ENCODE data around the gene NUCB1. TPM values are rescaled to one million over a fixed set of nuclear protein-coding genes. Genes with fewer than 3 reads are reported as not detected.

The NUCB1 gene
- total and polyA plus RNA-seq, 9 of the 15 experiments (the other 6 are each of a cell fraction or from before 2014, with no cell fraction given), result 3.1 to 153 (median 71.7) TPM

DNA sequence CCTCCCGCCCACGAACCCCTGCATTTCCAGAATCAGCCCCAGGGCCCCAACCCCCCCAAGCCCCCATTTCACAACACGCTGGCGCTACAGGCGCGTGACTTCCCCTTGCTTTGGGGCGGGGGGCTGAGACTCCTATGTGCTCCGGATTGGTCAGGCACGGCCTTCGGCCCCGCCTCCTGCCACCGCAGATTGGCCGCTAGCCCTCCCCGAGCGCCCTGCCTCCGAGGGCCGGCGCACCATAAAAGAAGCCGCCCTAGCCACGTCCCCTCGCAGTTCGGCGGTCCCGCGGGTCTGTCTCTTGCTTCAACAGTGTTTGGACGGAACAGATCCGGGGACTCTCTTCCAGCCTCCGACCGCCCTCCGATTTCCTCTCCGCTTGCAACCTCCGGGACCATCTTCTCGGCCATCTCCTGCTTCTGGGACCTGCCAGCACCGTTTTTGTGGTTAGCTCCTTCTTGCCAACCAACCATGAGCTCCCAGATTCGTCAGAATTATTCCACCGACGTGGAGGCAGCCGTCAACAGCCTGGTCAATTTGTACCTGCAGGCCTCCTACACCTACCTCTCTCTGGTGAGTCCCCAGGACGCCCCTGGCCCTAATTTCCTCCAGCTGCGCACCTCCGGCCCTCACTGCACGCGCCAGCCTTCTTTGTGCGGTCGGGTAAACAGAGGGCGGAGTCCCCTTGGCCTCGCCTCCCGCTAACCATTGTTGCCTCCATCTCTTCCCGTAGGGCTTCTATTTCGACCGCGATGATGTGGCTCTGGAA, 65.1 kb downstream of the NUCB1 start, which contains the start of gene FTL (continued):
- TF ChIP-seq, protein P1, sequence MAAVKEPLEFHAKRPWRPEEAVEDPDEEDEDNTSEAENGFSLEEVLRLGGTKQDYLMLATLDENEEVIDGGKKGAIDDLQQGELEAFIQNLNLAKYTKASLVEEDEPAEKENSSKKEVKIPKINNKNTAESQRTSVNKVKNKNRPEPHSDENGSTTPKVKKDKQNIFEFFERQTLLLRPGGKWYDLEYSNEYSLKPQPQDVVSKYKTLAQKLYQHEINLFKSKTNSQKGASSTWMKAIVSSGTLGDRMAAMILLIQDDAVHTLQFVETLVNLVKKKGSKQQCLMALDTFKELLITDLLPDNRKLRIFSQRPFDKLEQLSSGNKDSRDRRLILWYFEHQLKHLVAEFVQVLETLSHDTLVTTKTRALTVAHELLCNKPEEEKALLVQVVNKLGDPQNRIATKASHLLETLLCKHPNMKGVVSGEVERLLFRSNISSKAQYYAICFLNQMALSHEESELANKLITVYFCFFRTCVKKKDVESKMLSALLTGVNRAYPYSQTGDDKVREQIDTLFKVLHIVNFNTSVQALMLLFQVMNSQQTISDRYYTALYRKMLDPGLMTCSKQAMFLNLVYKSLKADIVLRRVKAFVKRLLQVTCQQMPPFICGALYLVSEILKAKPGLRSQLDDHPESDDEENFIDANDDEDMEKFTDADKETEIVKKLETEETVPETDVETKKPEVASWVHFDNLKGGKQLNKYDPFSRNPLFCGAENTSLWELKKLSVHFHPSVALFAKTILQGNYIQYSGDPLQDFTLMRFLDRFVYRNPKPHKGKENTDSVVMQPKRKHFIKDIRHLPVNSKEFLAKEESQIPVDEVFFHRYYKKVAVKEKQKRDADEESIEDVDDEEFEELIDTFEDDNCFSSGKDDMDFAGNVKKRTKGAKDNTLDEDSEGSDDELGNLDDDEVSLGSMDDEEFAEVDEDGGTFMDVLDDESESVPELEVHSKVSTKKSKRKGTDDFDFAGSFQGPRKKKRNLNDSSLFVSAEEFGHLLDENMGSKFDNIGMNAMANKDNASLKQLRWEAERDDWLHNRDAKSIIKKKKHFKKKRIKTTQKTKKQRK (IDR thresholded peaks at IDR 0.05; ENCODE audit: borderline replicate concordance, low read depth, low read length), result no peak
- TF ChIP-seq GATAD2B (IDR thresholded peaks at IDR 0.05; ENCODE audit: borderline replicate concordance) (no peak), ZNF512 (tag; IDR thresholded peaks at IDR 0.05) (no peak), NR2C1 (IDR thresholded peaks at IDR 0.05) (no peak), NR2C1 (tag; IDR thresholded peaks at IDR 0.05) (0 out of 2 replicates have a peak, but pooled peaks have one; percentile 44), HDAC2 (IDR thresholded peaks at IDR 0.05) (peak; percentile 73; the same call in 1 of the 2 replicates)
- TF ChIP-seq, protein P2, sequence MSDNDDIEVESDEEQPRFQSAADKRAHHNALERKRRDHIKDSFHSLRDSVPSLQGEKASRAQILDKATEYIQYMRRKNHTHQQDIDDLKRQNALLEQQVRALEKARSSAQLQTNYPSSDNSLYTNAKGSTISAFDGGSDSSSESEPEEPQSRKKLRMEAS (CRISPR knock-in tag; IDR thresholded peaks at IDR 0.05), result no peak; the same call in 1 of the 2 replicates
- TF ChIP-seq, protein P3, sequence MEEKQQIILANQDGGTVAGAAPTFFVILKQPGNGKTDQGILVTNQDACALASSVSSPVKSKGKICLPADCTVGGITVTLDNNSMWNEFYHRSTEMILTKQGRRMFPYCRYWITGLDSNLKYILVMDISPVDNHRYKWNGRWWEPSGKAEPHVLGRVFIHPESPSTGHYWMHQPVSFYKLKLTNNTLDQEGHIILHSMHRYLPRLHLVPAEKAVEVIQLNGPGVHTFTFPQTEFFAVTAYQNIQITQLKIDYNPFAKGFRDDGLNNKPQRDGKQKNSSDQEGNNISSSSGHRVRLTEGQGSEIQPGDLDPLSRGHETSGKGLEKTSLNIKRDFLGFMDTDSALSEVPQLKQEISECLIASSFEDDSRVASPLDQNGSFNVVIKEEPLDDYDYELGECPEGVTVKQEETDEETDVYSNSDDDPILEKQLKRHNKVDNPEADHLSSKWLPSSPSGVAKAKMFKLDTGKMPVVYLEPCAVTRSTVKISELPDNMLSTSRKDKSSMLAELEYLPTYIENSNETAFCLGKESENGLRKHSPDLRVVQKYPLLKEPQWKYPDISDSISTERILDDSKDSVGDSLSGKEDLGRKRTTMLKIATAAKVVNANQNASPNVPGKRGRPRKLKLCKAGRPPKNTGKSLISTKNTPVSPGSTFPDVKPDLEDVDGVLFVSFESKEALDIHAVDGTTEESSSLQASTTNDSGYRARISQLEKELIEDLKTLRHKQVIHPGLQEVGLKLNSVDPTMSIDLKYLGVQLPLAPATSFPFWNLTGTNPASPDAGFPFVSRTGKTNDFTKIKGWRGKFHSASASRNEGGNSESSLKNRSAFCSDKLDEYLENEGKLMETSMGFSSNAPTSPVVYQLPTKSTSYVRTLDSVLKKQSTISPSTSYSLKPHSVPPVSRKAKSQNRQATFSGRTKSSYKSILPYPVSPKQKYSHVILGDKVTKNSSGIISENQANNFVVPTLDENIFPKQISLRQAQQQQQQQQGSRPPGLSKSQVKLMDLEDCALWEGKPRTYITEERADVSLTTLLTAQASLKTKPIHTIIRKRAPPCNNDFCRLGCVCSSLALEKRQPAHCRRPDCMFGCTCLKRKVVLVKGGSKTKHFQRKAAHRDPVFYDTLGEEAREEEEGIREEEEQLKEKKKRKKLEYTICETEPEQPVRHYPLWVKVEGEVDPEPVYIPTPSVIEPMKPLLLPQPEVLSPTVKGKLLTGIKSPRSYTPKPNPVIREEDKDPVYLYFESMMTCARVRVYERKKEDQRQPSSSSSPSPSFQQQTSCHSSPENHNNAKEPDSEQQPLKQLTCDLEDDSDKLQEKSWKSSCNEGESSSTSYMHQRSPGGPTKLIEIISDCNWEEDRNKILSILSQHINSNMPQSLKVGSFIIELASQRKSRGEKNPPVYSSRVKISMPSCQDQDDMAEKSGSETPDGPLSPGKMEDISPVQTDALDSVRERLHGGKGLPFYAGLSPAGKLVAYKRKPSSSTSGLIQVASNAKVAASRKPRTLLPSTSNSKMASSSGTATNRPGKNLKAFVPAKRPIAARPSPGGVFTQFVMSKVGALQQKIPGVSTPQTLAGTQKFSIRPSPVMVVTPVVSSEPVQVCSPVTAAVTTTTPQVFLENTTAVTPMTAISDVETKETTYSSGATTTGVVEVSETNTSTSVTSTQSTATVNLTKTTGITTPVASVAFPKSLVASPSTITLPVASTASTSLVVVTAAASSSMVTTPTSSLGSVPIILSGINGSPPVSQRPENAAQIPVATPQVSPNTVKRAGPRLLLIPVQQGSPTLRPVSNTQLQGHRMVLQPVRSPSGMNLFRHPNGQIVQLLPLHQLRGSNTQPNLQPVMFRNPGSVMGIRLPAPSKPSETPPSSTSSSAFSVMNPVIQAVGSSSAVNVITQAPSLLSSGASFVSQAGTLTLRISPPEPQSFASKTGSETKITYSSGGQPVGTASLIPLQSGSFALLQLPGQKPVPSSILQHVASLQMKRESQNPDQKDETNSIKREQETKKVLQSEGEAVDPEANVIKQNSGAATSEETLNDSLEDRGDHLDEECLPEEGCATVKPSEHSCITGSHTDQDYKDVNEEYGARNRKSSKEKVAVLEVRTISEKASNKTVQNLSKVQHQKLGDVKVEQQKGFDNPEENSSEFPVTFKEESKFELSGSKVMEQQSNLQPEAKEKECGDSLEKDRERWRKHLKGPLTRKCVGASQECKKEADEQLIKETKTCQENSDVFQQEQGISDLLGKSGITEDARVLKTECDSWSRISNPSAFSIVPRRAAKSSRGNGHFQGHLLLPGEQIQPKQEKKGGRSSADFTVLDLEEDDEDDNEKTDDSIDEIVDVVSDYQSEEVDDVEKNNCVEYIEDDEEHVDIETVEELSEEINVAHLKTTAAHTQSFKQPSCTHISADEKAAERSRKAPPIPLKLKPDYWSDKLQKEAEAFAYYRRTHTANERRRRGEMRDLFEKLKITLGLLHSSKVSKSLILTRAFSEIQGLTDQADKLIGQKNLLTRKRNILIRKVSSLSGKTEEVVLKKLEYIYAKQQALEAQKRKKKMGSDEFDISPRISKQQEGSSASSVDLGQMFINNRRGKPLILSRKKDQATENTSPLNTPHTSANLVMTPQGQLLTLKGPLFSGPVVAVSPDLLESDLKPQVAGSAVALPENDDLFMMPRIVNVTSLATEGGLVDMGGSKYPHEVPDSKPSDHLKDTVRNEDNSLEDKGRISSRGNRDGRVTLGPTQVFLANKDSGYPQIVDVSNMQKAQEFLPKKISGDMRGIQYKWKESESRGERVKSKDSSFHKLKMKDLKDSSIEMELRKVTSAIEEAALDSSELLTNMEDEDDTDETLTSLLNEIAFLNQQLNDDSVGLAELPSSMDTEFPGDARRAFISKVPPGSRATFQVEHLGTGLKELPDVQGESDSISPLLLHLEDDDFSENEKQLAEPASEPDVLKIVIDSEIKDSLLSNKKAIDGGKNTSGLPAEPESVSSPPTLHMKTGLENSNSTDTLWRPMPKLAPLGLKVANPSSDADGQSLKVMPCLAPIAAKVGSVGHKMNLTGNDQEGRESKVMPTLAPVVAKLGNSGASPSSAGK (IDR thresholded peaks at IDR 0.05), result peak; percentile 3; the same call in 1 of the 2 replicates
